Measurements from ENCODE around the gene DKC1.

The DKC1 gene

DNA sequence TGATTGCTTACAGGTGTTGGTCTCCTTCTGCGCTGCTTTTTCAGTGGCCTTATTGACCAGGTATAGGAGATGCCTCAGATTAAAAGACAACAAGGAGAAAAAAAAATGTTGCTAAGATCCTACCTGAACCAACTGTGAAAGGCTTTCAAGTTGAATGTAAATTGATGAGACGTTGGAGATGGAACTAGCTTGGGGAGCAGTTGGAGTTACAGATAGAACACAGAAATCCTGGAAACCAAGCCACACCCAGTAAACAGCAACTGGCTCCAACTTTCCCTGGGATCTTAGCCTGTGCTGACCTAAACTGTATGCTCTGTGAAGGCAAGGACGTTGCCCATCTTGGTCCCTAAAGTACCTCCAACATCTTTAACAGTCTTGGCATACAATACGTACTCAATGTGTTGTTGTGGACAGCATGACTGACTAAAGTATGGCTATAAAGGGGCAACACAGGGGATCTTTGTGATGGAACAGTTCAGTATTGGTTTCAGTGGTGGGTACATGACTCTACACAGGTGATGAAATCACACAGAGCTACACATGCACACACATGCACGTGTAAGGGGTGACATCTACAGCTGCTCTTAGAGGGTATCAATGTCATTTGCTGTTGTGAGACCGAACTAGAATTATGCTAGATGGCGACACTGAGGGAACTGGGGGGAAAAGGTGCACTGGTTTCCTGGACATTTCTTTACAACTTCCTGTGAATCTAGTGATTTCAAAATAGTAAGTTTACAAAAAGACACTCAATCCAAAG is 34.1 kb upstream of the DKC1 start:
- H3K9me3 ChIP-seq (ENCODE audit: control insufficient read depth, low read depth, low read length): peaks cover 3% of the 10 kb centered on the region
- no peaks in the 10 kb centered on the region for H3K36me3 ChIP-seq (ENCODE audit: control insufficient read depth, low read depth, low read length)
- H3K27me3 ChIP-seq (ENCODE audit: control insufficient read depth, insufficient read depth, low read length): no peaks in the 10 kb centered on the region
- H3K9ac ChIP-seq (ENCODE audit: low read length): no peak overlapping the region
- no peak overlapping the region for H3K27ac ChIP-seq (ENCODE audit: low read length)
- no peaks in the 10 kb centered on the region for H3K4me1 ChIP-seq (ENCODE audit: control insufficient read depth, low read depth, low read length)
- no peak overlapping the region for H3K4me3 ChIP-seq (ENCODE audit: low read length)

DNA sequence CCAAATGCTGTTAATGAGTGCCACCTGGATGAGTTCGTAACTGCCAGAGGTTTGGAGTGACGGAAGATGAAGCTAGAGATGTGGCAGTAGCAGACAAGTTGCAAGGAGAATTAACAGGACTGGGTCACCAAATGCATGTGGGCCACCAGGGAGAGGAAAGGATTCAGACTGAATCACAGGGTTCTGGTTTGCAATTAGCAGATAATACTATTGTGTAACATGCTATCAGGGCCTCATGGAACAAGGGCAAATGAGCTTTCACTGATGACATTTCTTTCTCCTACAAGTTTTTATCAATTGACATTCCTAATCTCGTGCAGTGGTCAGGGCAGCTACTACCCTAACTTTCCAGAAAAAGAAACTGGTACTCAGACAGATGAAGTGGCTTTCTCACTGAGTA is 33.2 kb upstream of the DKC1 start:
- H3K27ac ChIP-seq (ENCODE audit: low read length): no peak overlapping the region
- no peaks in the 10 kb centered on the region for H3K27me3 ChIP-seq (ENCODE audit: control insufficient read depth, insufficient read depth, low read length)
- H3K4me3 ChIP-seq (ENCODE audit: low read length): no peak overlapping the region
- H3K9me3 ChIP-seq (ENCODE audit: control insufficient read depth, low read depth, low read length): peaks cover 3% of the 10 kb centered on the region
- H3K9ac ChIP-seq (ENCODE audit: low read length): no peak overlapping the region
- H3K36me3 ChIP-seq (ENCODE audit: control insufficient read depth, low read depth, low read length): no peaks in the 10 kb centered on the region
- H3K4me1 ChIP-seq (ENCODE audit: control insufficient read depth, low read depth, low read length): no peaks in the 10 kb centered on the region

DNA sequence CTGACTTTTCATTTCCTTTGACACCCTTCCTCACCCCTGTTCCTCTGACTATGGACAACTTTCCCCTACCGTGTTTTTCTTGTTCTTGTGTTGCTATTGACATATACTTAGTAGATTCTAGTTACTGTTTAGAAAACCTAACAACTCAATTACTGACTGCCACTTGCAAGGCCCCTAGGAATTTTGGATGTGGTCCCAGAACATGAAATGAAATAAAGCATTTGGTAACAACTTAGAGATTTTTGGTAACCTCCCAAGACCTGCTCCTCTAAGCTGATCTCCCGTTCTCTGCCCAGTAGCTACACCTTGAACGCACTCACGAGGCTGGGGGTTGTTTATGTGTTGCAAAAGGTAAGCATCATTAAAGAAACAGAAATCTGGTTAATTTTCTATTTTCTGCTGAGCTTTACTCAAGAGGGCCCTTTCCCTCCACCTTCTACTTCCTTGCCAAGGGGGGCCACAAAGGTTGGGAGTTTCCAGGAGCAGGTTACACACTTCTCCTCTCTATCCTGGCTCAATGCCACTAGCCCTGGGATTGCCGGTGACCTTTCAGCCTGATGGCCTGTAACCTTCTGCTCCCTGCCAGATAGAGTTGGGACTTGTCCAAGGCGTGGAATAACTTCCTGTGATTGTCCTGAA is 32.3 kb upstream of the DKC1 start:
- H3K4me3 ChIP-seq (ENCODE audit: low read length): no peak overlapping the region
- no peak overlapping the region for H3K27ac ChIP-seq (ENCODE audit: low read length)
- H3K36me3 ChIP-seq (ENCODE audit: control insufficient read depth, low read depth, low read length): no peaks in the 10 kb centered on the region
- peaks cover 3% of the 10 kb centered on the region for H3K9me3 ChIP-seq (ENCODE audit: control insufficient read depth, low read depth, low read length)
- no peak overlapping the region for H3K9ac ChIP-seq (ENCODE audit: low read length)
- no peaks in the 10 kb centered on the region for H3K4me1 ChIP-seq (ENCODE audit: control insufficient read depth, low read depth, low read length)
- H3K27me3 ChIP-seq (ENCODE audit: control insufficient read depth, insufficient read depth, low read length): no peaks in the 10 kb centered on the region

DNA sequence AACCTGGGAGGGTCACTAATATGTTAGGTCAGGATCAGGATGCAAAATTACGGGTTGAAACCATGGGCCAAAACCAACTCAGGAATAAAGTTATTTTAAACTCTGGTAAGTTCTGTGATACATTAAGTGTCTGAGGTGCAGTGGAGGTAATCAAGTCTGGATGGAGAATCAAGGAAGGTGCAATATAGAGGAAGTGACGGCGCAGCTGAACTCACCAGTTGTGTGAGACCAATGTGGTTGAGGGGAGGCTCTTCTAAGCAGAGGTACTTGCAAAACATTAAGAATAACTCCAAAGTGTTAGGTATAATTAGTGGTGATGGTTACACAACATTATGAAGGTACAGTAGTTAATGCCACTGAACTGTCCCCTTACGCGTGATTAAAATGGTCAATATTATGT is 31.5 kb upstream of the DKC1 start:
- no peaks in the 10 kb centered on the region for H3K27me3 ChIP-seq (ENCODE audit: control insufficient read depth, insufficient read depth, low read length)
- no peaks in the 10 kb centered on the region for H3K36me3 ChIP-seq (ENCODE audit: control insufficient read depth, low read depth, low read length)
- H3K27ac ChIP-seq (ENCODE audit: low read length): no peak overlapping the region
- H3K4me3 ChIP-seq (ENCODE audit: low read length): no peak overlapping the region
- no peak overlapping the region for H3K9ac ChIP-seq (ENCODE audit: low read length)
- no peaks in the 10 kb centered on the region for H3K4me1 ChIP-seq (ENCODE audit: control insufficient read depth, low read depth, low read length)
- H3K9me3 ChIP-seq (ENCODE audit: control insufficient read depth, low read depth, low read length): peaks cover 3% of the 10 kb centered on the region

DNA sequence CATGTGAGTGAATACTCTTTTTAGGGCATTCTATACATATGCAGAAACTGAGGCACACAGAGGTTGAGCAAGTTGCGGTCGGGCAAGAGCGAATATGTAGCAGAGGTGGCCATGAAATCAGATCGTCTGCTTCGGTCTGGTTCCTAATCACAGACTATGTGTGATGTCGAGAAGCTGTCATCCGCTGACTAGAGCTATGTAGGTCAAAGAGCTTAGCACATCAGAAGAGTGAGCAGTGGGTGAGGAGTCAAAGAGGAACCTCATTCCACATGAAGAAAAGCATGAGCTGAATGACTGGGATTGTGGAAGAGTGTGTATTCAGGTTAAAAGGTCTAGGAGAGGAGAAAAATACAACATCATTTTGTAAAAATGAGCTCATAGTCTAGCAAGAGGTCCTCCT is 30.8 kb upstream of the DKC1 start:
- Histone ChIP-seq H3K9me3 (ENCODE audit: control insufficient read depth, low read depth, low read length) (peaks cover 4% of the 10 kb centered on the region), H3K9ac (ENCODE audit: low read length) (no peak overlapping the region), H3K36me3 (ENCODE audit: control insufficient read depth, low read depth, low read length) (no peaks in the 10 kb centered on the region), H3K27me3 (ENCODE audit: control insufficient read depth, insufficient read depth, low read length) (no peaks in the 10 kb centered on the region), H3K4me1 (ENCODE audit: control insufficient read depth, low read depth, low read length) (no peaks in the 10 kb centered on the region), H3K4me3 (ENCODE audit: low read length) (no peak overlapping the region), H3K27ac (ENCODE audit: low read length) (no peak overlapping the region)

DNA sequence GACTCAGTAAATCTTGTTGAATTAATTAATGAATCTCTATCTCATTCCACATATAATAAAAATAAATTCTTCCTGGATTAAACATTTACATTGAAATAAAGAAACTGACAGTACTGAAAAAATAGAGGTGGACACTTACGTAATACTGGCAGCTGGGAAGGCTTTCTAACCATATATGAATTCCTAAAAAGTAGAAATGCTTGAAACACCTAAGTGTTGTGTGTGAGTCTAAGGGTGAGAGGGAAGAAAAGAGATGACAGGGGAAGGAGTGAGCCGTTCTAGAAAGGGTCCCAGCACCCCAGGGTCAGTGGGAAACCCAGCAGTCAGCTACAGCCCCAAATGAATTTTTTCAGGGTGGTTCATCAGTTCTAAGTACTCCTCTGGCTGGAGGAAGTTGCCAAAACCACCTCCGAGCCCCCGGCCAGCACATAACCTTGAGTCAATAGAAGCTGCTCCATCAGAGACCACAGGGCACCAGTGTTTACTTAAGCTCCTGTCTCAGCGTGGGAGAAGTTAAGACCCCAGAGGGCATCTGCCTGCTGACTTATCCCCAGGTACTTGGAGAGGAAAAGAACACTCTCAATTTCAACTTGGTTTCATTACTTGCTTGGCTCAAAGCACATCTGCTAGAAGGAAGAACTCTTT is 30.1 kb upstream of the DKC1 start:
- Histone ChIP-seq H3K9me3 (ENCODE audit: control insufficient read depth, low read depth, low read length) (peaks cover 8% of the 10 kb centered on the region), H3K27me3 (ENCODE audit: control insufficient read depth, insufficient read depth, low read length) (no peaks in the 10 kb centered on the region), H3K36me3 (ENCODE audit: control insufficient read depth, low read depth, low read length) (no peaks in the 10 kb centered on the region), H3K4me1 (ENCODE audit: control insufficient read depth, low read depth, low read length) (no peaks in the 10 kb centered on the region), H3K4me3 (ENCODE audit: low read length) (no peak overlapping the region), H3K9ac (ENCODE audit: low read length) (no peak overlapping the region), H3K27ac (ENCODE audit: low read length) (no peak overlapping the region)

DNA sequence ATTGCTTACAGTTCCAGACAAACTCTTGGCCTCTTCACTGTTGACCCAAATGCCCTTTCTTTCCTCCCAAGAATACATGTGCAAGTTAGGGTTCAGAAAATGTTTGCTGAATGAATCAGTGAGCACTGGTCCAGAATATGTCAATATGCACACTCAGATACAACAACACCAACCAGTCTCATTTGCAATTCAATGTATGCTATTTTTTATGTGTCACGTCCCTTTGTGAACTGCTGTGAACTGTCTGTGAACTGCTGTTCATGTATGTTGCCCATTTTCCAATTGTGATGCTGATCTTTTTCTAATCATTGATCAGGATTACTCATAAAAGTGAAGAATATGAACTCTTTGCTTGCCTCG is 29.6 kb upstream of the DKC1 start:
- Histone ChIP-seq H3K4me3 (ENCODE audit: low read length) (no peak overlapping the region), H3K27ac (ENCODE audit: low read length) (no peak overlapping the region)

DNA sequence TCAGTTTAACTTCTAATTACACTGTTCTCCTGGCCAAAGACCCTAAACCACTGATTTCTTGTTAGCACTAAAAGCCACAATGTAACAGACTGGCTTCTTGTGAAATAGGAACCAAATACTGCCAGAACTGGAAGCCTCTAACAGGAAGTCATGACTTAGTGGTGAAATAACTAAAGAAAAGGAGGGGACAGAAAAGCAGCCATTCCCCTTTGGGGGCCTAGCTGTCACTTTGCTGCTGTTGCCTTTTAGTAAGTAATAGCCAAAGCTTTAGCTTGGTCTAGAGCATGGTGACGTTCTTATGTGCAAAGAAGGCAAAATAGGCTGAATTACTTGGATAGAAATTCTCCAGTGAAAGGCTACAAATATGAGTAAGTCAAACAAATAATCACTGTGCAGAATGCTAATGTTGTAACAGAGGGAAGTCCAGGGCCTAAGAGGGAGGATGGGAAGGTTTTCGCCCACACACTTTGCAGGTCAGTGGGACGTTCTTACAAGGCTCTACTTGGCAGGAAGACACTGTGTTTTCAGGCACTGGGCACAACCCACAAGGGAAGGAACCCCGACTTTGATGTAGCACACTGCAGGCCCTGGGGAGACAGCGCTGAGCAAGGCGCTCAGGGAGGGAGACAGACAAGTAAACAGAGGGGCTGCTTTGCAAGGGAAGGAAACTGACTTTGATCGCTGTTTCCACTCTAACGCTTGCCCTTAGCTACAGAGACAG is 28.4 kb upstream of the DKC1 start:
- H3K4me3 ChIP-seq (ENCODE audit: low read length): no peak overlapping the region
- H3K27ac ChIP-seq (ENCODE audit: low read length): no peak overlapping the region
- H3K9me3 ChIP-seq (ENCODE audit: control insufficient read depth, low read depth, low read length): peaks cover 8% of the 10 kb centered on the region

More for the DNA sequence above, 29.6 kb upstream of the DKC1 start:
- Histone ChIP-seq H3K36me3 (ENCODE audit: control insufficient read depth, low read depth, low read length) (no peaks in the 10 kb centered on the region), H3K9ac (ENCODE audit: low read length) (no peak overlapping the region), H3K4me1 (ENCODE audit: control insufficient read depth, low read depth, low read length) (no peaks in the 10 kb centered on the region), H3K27me3 (ENCODE audit: control insufficient read depth, insufficient read depth, low read length) (no peaks in the 10 kb centered on the region), H3K9me3 (ENCODE audit: control insufficient read depth, low read depth, low read length) (peaks cover 8% of the 10 kb centered on the region)

DNA sequence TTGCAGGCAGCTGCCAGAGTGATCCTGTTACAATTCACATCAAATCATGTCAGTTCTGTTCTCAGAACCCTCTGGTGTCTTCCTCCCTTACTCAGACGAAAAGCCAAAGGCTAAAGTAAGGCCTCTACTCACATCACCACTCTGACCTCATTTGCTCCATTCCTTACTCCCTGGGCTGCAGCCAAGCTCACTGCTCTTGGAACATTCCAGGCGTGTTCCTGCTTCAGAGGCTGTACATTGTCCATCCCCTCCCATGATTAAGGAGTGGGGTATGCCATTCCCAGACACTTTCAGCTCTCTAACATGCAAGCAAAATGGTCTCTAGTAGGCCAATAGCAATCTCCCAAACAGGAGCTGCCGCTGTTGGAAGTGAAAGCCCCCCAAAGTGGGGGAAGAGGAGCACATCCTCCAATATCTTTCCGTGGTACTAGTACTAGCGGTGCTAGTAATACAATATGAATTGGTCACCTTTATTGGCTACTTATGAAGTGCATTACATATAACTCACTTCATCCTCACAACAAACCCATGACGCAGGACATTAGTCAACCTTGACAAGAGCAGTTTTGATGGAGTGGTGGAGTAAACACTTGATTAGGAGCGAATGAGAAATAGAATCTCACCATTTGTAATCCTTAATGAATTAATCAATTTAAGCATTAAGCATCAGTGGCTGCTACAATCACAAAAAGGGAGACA is 26.8 kb upstream of the DKC1 start:
- H3K4me3 ChIP-seq (ENCODE audit: low read length): no peak overlapping the region
- H3K27me3 ChIP-seq (ENCODE audit: control insufficient read depth, insufficient read depth, low read length): no peaks in the 10 kb centered on the region
- no peaks in the 10 kb centered on the region for H3K4me1 ChIP-seq (ENCODE audit: control insufficient read depth, low read depth, low read length)
- peaks cover 11% of the 10 kb centered on the region for H3K9me3 ChIP-seq (ENCODE audit: control insufficient read depth, low read depth, low read length)
- H3K27ac ChIP-seq (ENCODE audit: low read length): no peak overlapping the region
- no peaks in the 10 kb centered on the region for H3K36me3 ChIP-seq (ENCODE audit: control insufficient read depth, low read depth, low read length)
- no peak overlapping the region for H3K9ac ChIP-seq (ENCODE audit: low read length)

More for the DNA sequence above, 28.4 kb upstream of the DKC1 start:
- Histone ChIP-seq H3K4me1 (ENCODE audit: control insufficient read depth, low read depth, low read length) (no peaks in the 10 kb centered on the region), H3K9ac (ENCODE audit: low read length) (no peak overlapping the region), H3K36me3 (ENCODE audit: control insufficient read depth, low read depth, low read length) (no peaks in the 10 kb centered on the region), H3K27me3 (ENCODE audit: control insufficient read depth, insufficient read depth, low read length) (no peaks in the 10 kb centered on the region)

DNA sequence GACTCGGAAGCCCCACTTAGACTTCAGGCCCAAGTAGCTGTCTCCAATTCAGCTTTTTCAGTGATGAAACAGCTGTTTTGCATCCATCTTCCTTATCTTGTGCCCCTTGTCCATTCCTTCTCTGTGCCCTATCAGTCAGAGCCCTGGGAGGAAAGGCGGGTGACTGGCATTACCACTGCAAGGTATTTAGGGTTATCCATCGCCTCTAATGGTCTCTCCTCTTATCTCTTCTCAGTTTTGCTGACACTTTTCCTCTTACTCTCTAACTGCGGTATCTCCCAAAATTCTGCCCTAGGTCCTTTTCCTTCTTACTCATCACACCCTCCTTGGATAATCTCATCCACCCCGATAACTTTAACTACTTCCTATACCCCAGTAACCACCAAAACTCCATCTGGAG is 25.5 kb upstream of the DKC1 start:
- H3K9ac ChIP-seq (ENCODE audit: low read length): no peak overlapping the region
- no peaks in the 10 kb centered on the region for H3K36me3 ChIP-seq (ENCODE audit: control insufficient read depth, low read depth, low read length)
- H3K4me1 ChIP-seq (ENCODE audit: control insufficient read depth, low read depth, low read length): no peaks in the 10 kb centered on the region
- H3K27me3 ChIP-seq (ENCODE audit: control insufficient read depth, insufficient read depth, low read length): no peaks in the 10 kb centered on the region
- H3K27ac ChIP-seq (ENCODE audit: low read length): no peak overlapping the region
- H3K9me3 ChIP-seq (ENCODE audit: control insufficient read depth, low read depth, low read length): peaks cover 17% of the 10 kb centered on the region
- no peak overlapping the region for H3K4me3 ChIP-seq (ENCODE audit: low read length)
